Transverse colon (tissue), 3 donors: ENCODE results near the gene HTD2.

Source experiments
- EP300 ChIP-seq: sonication (generic); formaldehyde crosslinking; IDR thresholded peaks from one replicate; pipeline ENCODE4 v1.6.1; 2017; ENCODE audit warnings: antibody characterized with exemption, low read depth
- TF ChIP-seq, protein P1 (sequence below), 5 experiments: fragments of 200-600 bp in 3 of 5; fragments of 450-650 bp in 2 of 5; sonication (generic) in 3 of 5; IDR thresholded peaks; 1 replicate in 2 of 5; 2 replicates in 3 of 5; pipeline ENCODE4 v1.5.1; 2016 to 2017; ENCODE audit warnings: antibody characterized with exemption in 5 of 5, inconsistent platforms in 3 of 5, mild to moderate bottlenecking in 2 of 5, moderate library complexity in 1 of 5

DNA sequence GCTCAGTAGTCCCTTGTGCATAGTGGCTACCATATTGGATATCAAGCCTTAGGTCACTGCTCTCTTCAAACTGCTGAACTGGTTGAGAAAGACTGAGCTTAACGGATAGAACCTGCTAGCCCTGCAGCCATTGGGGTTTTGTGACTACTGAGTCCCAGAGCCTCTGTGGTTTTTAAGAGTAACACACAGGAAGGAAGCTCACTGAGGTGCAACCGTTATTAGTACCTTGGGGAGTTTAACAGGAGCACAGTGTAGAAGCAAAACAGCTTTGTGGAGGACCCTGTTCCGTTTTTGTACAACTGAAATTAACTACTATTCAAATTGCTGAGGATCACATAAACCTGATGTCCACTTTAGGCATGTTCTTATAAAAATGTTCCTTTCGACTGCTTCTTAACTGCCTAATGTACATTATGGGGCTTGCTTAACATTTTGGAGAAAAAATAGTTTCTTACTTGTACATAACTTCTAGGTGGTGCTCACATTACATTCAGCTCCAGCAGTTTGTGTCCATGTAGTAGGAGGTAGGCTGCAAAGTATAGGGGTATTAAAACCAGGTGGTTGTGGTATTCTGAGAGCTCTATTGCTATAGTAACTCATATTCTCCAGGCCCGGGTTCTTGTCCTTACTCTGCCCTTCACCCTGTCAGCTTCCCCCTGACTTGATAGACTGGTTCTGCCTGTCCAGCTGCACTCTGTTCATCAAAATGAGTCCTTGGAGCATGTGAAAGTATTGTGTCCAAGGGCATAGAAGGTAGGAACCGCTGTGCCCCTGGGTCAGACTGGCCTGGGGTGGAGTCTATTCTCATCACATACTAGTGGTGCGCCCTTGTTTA is 43.7 kb downstream of the HTD2 start:
- TF ChIP-seq, protein P1, sequence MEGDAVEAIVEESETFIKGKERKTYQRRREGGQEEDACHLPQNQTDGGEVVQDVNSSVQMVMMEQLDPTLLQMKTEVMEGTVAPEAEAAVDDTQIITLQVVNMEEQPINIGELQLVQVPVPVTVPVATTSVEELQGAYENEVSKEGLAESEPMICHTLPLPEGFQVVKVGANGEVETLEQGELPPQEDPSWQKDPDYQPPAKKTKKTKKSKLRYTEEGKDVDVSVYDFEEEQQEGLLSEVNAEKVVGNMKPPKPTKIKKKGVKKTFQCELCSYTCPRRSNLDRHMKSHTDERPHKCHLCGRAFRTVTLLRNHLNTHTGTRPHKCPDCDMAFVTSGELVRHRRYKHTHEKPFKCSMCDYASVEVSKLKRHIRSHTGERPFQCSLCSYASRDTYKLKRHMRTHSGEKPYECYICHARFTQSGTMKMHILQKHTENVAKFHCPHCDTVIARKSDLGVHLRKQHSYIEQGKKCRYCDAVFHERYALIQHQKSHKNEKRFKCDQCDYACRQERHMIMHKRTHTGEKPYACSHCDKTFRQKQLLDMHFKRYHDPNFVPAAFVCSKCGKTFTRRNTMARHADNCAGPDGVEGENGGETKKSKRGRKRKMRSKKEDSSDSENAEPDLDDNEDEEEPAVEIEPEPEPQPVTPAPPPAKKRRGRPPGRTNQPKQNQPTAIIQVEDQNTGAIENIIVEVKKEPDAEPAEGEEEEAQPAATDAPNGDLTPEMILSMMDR (IDR thresholded peaks at IDR 0.05), result no peak
- no peak for TF ChIP-seq EP300
